NK-92 (cell line): ENCODE data around the gene NAGA.

Source experiments
- DNase-seq: peaks from one replicate; lab custom pipeline; 2025; ENCODE audit not compliant: unreplicated experiment; lab: John Stamatoyannopoulos, UW

NAGA gene

GRCh38 chr22:42050641-42051180 is 19.9 kb downstream of the NAGA start:
- no peak for DNase-seq

- no peak for DNase-seq
These were observed 28.8 kb downstream of the NAGA start for GRCh38 chr22:42041784-42042183.

GRCh38 chr22:42039271-42039670 is 31.3 kb downstream of the NAGA start:
- no peak for DNase-seq

- no peak for DNase-seq
These were observed 35.4 kb downstream of the NAGA start for GRCh38 chr22:42035256-42035655.

DNA sequence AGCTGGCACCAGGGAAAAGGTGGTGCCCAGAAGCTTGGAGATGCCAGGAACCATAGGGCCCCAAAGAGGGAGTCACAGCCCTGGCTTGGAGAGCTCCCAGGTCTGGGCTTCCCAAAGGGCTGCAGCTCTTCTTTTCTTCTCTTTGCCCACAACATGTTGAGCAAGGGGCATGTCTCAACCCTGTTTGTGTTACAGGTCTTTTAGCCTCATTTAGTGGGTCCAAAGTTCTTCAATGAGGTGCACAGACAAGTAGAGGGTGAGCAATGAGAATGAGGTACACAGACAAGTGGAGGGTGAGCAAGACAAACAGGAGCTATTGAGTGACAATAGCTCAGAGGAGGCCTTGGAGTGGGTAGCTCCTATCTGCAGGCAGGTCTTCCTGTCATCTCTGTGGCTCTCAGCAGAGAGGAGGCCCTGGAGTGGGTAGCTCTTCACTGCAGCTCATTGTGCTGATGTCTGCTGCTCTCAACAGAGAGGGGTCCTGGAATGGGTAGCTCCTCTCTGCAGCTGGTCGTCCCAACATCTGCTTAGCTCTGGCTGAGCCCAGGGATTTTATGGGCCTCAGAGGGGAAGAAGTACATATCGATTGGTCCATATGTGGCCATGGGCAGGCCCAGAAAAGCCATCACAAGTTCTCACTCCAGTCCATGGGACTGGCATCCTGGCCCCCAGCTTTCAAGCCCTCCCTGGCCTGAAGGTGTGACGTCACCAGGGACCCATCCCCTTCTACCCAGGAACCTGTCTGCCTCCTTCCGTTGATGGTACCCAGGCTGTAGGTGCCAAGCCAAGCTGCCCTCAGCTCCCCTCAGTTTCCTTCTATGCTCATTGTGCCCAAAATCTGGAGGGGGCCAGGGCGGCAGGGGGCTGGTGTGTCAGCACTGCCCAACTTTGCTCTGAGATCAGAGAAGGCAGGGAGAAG is 37.1 kb downstream of the NAGA start:
- no peak for DNase-seq

DNA sequence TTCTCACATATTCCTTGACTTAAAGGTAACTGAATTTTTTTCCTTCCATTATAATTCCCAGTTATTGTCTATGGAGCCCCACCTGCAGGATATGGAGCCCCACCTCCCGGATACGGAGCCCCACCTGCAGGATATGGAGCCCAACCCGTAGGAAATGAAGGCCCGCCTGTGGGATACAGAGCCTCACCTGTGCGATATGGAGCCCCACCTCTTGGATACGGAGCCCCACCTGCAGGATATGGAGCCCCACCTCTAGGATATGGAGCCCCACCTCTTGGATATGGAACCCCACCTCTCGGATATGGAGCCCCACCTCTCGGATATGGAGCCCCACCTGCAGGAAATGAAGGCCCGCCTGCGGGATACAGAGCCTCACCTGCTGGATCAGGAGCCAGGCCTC is 43.9 kb downstream of the NAGA start:
- DNase-seq = no peak

DNA sequence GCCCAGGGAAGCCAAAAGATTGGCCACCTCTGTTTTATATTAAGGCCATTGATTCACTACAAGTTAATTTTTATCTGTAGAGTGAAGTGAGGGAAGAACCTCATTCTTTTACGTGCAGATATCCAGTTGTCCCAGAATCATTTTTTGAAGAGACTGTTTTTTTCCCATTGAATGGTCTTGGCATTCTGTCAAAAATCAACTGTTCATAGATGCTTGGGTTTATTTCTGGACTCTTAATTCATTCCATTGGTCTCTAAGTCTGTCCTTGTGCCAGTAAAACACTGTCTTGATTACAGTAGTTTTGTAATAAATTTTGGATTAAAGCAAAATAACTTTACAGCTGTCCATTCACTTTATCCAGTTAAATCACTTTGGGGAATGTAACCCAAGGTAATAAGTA is 45.2 kb downstream of the NAGA start:
- DNase-seq = no peak

DNA sequence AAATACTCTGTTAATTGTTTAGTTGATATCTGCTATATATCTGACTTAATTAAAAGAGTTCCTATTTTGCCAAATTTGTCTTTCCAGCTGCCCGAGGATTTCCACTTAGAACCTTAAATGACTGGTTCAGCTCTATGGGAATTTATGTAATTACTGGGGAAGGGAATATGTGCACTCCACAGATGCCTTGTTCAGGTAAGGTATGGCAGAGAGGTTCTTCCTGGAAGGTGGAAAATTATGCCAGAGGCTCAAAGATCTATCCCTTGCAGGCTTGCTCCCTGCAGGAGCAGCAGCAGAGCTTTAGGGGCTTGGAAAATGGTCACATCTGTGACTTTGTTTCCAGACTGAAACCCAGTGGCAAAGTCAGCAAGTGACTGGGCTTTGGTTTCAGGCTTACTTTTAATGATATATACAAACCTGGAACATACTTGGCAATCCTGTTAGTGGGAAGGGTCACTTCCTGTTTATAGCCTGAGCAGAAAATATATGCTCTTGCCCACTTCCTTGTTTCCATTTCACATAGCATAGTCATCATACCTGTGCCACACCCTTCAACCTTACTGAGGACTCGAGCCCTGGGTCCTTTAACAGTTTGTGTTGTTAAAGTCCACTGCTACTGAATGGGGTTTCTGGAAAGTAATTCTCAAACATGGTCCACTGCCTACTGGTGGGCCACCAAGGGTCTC is 48.3 kb downstream of the NAGA start:
- no peak for DNase-seq

DNA sequence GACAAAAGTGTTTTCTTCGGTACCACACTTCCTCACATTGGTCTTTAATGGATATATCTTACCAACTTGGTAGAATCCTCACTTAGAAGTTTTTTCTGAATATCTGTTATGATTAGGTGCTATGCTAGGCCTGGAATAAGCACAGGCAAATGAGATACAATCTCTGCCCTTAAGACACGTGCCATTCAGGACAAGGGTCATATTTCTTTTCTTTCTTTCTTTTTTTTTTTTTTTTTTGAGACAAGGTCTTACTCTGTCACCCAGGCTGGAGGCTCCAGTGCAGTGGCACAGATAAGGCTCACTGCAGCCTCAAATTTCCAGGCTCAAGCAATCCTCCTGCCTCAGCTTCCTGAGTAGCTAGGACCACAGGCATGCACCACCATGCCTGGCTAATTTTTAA is 49.0 kb downstream of the NAGA start:
- DNase-seq = no peak

- no peak for DNase-seq
These were observed 52.4 kb downstream of the NAGA start for GRCh38 chr22:42018224-42018623.

DNA sequence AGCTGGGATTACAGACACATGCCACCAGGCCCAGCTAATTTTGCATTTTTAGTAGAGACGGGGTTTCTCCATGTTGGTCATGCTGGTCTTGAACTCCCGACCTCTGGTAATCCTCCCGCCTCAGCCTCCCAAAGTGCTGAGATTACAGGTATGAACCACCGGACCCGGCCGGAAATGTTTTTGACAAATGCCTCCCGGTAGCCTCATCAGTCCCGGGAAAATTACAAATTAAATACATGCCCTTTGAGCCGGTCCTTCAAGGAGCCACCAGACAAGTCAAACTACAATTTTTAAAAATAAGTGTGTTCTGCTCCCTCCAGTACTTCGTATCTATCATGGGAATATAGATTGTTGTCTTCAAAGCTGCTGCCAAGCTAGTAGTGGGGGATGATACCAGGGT is 54.5 kb downstream of the NAGA start:
- DNase-seq = no peak

DNA sequence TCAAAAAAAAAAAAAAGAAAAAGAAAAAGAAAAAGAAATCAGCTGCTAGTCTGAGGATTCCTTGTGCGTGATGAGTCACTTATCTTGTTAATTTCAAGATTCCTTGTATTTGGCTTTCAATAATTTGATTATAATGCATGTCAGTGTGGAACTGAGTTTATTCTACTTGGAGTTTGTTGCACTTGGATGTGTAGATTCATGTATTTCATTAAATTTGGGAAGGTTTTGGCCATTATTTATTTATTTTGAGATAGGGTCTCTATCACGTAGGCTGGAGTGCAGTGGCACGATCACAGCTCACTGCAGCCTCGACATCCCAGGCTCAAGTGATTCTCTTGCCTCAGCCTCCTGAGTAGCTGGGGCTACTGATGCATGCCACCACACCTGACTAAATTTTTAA is 57.2 kb downstream of the NAGA start:
- no peak for DNase-seq

GRCh38 chr22:42010778-42011177 is 59.8 kb downstream of the NAGA start:
- DNase-seq = no peak
